ENCODE measurements around the gene MIER3.

DNA sequence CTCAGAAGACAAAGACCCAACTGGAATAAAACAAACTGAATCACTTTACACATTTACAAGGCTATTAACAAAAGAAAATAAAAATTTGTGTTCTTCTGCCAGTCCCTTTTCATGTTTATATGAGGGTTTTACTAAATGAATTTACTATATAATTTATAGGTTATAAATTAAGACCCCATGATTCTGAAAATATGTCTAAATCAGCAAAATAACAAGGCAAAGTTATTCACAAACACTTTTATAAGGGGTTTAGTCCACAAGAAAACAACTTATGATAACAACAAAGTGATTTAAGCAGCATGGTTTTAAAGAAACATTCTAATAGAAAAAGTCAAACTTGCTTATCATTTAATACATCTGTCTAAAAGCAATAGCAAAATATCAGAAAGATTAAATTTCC lies 4.9 kb downstream of the MIER3 start:
- TF ChIP-seq, protein P1, sequence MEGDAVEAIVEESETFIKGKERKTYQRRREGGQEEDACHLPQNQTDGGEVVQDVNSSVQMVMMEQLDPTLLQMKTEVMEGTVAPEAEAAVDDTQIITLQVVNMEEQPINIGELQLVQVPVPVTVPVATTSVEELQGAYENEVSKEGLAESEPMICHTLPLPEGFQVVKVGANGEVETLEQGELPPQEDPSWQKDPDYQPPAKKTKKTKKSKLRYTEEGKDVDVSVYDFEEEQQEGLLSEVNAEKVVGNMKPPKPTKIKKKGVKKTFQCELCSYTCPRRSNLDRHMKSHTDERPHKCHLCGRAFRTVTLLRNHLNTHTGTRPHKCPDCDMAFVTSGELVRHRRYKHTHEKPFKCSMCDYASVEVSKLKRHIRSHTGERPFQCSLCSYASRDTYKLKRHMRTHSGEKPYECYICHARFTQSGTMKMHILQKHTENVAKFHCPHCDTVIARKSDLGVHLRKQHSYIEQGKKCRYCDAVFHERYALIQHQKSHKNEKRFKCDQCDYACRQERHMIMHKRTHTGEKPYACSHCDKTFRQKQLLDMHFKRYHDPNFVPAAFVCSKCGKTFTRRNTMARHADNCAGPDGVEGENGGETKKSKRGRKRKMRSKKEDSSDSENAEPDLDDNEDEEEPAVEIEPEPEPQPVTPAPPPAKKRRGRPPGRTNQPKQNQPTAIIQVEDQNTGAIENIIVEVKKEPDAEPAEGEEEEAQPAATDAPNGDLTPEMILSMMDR (IDR thresholded peaks at IDR 0.05), result no peak
- TF ChIP-seq POLR2A (IDR thresholded peaks at IDR 0.05) (no peak), EP300 (IDR thresholded peaks at IDR 0.05) (no peak)
